ENCODE data around the gene UBE2D4.
"Not testable (repeated sequence)": the region's sequence is repeated elsewhere in the genome, so short reads cannot be mapped to it uniquely, and the experiment has no call there.

The UBE2D4 gene

GRCh38 chr7:43925984-43926797 lies at the start of gene UBE2D4:
TSS of gene UBE2D4 (plus strand) at chr7:43926436. CDS start at chr7:43926533, 97 bp downstream.
- peak; percentile 82 for DNase-seq

GRCh38 chr7:43876976-43877745 lies 49.1 kb upstream of the UBE2D4 start:
- no peak for DNase-seq

GRCh38 chr7:43877968-43878864 lies 48.0 kb upstream of the UBE2D4 start:
- no peak for DNase-seq

GRCh38 chr7:43878867-43879266 lies 47.4 kb upstream of the UBE2D4 start:
- DNase-seq, result no peak

- DNase-seq, result no peak
Observed at GRCh38 chr7:43879477-43879876, 46.8 kb upstream of the UBE2D4 start.

- DNase-seq, result no peak
Observed at GRCh38 chr7:43880596-43880995, 45.6 kb upstream of the UBE2D4 start.

GRCh38 chr7:43884209-43884608 lies 42.0 kb upstream of the UBE2D4 start:
- no peak for DNase-seq

GRCh38 chr7:43884617-43885016 lies 41.6 kb upstream of the UBE2D4 start:
- no peak for DNase-seq

- no peak for DNase-seq
Observed at GRCh38 chr7:43888993-43889945, 37.0 kb upstream of the UBE2D4 start.

- DNase-seq, result no peak
Observed at GRCh38 chr7:43890468-43890867, 35.8 kb upstream of the UBE2D4 start.

- DNase-seq, result no peak
Observed at GRCh38 chr7:43891069-43891955, 34.9 kb upstream of the UBE2D4 start.

GRCh38 chr7:43895847-43896415 lies 30.3 kb upstream of the UBE2D4 start:
- no peak for DNase-seq

GRCh38 chr7:43898571-43898970 lies 27.7 kb upstream of the UBE2D4 start:
- not testable (repeated sequence) for DNase-seq

- no peak for DNase-seq
Observed at GRCh38 chr7:43902542-43903054, 23.6 kb upstream of the UBE2D4 start.

GRCh38 chr7:43904533-43905208 lies 21.6 kb upstream of the UBE2D4 start:
- DNase-seq, result no peak

GRCh38 chr7:43905209-43905946 lies 20.9 kb upstream of the UBE2D4 start:
- no peak for DNase-seq

GRCh38 chr7:43905956-43906330 lies 20.3 kb upstream of the UBE2D4 start:
- DNase-seq, result no peak

- DNase-seq, result no peak
Observed at GRCh38 chr7:43906331-43907010, 19.8 kb upstream of the UBE2D4 start, which contains the start of gene URGCP. TSS of gene URGCP (minus strand) at chr7:43906596. CDS start at chr7:43906575, 21 bp downstream.

Measured in DMS153 (cell line).